A549 (cell line): ENCODE measurements around the gene PAXX. TPM values are rescaled to one million over a fixed set of nuclear protein-coding genes. Genes with fewer than 3 reads are reported as not detected.

Source experiments
- ATAC-seq, 2 experiments: fragments of 200-7000 bp in 1 of 2; fragments of >200 bp in 1 of 2; cut with Nextera tagmentation in 1 of 2; cut with Tn5 transposase in 1 of 2; 3 replicates each; pipeline versions ENCODE4 v1.8.0 to v1.9.1; 2018 to 2020; ENCODE audit warnings: mild to moderate bottlenecking in 1 of 2, moderate library complexity in 1 of 2
- CTCF ChIA-PET: fragments of 300-600 bp; sonication (Branson Sonifier 250); formaldehyde crosslinking; extraction: SDS; loops from one replicate; lab custom pipeline; 2021; ENCODE audit warnings: antibody characterized with exemption, inconsistent platforms; lab: Yijun Ruan, JAX
- POLR2A ChIA-PET: fragments of 350-600 bp; formaldehyde crosslinking; extraction: SDS; loops from one replicate; lab custom pipeline; 2021; ENCODE audit warnings: antibody characterized with exemption, inconsistent platforms; lab: Yijun Ruan, JAX
- DNase-seq, 2 experiments: peaks; one replicate each; pipeline versions ENCODE4 v3.0.0 to v3.0.0-alpha.2; 2011 to 2016; ENCODE audit warnings: low read depth in 1 of 2, low spot score in 1 of 2
- FAIRE-seq: peaks from 2 replicates; lab custom pipeline; 2011; peaks lifted over from hg19 to GRCh38; lab: Jason Lieb, UNC
- H3K27ac ChIP-seq, 2 experiments: fragments of >200 bp; sonication (Bioruptor Twin); formaldehyde crosslinking; 3 replicates each; pipeline ENCODE4 v1.5.1; 2016 to 2017
- H3K4me1 ChIP-seq: fragments of >200 bp; sonication (Bioruptor Twin); formaldehyde crosslinking; 3 replicates; pipeline ENCODE4 v1.6.1; 2016
- H3K4me2 ChIP-seq: fragments of >200 bp; sonication (Bioruptor Twin); formaldehyde crosslinking; 3 replicates; pipeline ENCODE4 v1.6.1; 2016
- H3K4me3 ChIP-seq: fragments of >200 bp; sonication (Bioruptor Twin); formaldehyde crosslinking; 3 replicates; pipeline ENCODE4 v1.5.1; 2016
- H3K9me3 ChIP-seq: fragments of >200 bp; sonication (Bioruptor Twin); formaldehyde crosslinking; 3 replicates; pipeline ENCODE4 v1.6.1; 2016
- CHD2 ChIP-seq: fragments of 150-350 bp; IDR thresholded peaks from 2 replicates; pipeline ENCODE4 v1.6.1; 2014; ENCODE audit warnings: low read length; ENCODE audit not compliant: partially characterized antibody
- CHD4 ChIP-seq: fragments of 200-600 bp; sonication (generic); IDR thresholded peaks from 2 replicates; pipeline ENCODE4 v1.6.1; 2016; ENCODE audit warnings: antibody characterized with exemption, mild to moderate bottlenecking, borderline replicate concordance
- E2F6 ChIP-seq: IDR thresholded peaks from 2 replicates; pipeline ENCODE4 v1.6.1; 2012; ENCODE audit warnings: low read depth, borderline replicate concordance
- EHMT2 ChIP-seq: fragments of 200-600 bp; sonication (generic); IDR thresholded peaks from 2 replicates; pipeline ENCODE4 v1.6.1; 2016; ENCODE audit warnings: antibody characterized with exemption, low read depth, mild to moderate bottlenecking, moderate library complexity
- EP300 ChIP-seq, 2 experiments: fragments of >200 bp; sonication (Bioruptor Twin); formaldehyde crosslinking; IDR thresholded peaks; 2 replicates in 1 of 2; 3 replicates in 1 of 2; pipeline ENCODE4 v1.6.1; 2016 to 2017
- ESRRA ChIP-seq: fragments of 150-350 bp; IDR thresholded peaks from 2 replicates; pipeline ENCODE4 v1.6.1; 2014; ENCODE audit warnings: mild to moderate bottlenecking, low read length, borderline replicate concordance
- FOXS1 ChIP-seq: fragments of 250-450 bp; sonication (Bioruptor Pico); IDR thresholded peaks from 2 replicates; pipeline ENCODE4 v1.5.0; 2020; ENCODE audit warnings: mild to moderate bottlenecking, moderate library complexity
- HDAC2 ChIP-seq: fragments of 200-600 bp; sonication (generic); IDR thresholded peaks from 2 replicates; pipeline ENCODE4 v1.6.1; 2016
- HES2 ChIP-seq: fragments of >200 bp; sonication (Bioruptor Twin); formaldehyde crosslinking; IDR thresholded peaks from 2 replicates; pipeline ENCODE4 v1.6.1; 2016
- HMGXB4 ChIP-seq: fragments of 250-450 bp; sonication (Bioruptor Pico); IDR thresholded peaks from 2 replicates; pipeline ENCODE4 v1.5.0; 2021; ENCODE audit warnings: mild to moderate bottlenecking, moderate library complexity, borderline replicate concordance
- HOXB13 ChIP-seq: fragments of 250-450 bp; sonication (Bioruptor Pico); IDR thresholded peaks from 2 replicates; pipeline ENCODE4 v1.5.0; 2020; ENCODE audit warnings: low read depth, mild to moderate bottlenecking, moderate library complexity
- JUN ChIP-seq, 2 experiments: fragments of >200 bp; sonication (Bioruptor Twin); formaldehyde crosslinking; IDR thresholded peaks; 2 replicates in 1 of 2; 3 replicates in 1 of 2; pipeline ENCODE4 v1.6.1; 2016 to 2017
- JUNB ChIP-seq: fragments of >200 bp; sonication (Bioruptor Twin); formaldehyde crosslinking; IDR thresholded peaks from 2 replicates; pipeline ENCODE4 v1.6.1; 2016
- KDM1A ChIP-seq: fragments of 200-600 bp; sonication (generic); IDR thresholded peaks from 2 replicates; pipeline ENCODE4 v1.6.1; 2016; ENCODE audit warnings: low read depth, mild to moderate bottlenecking
- KDM5A ChIP-seq: fragments of 200-600 bp; sonication (generic); IDR thresholded peaks from 2 replicates; pipeline ENCODE4 v1.6.1; 2016; ENCODE audit warnings: antibody characterized with exemption, mild to moderate bottlenecking
- MAX ChIP-seq: IDR thresholded peaks from 2 replicates; pipeline ENCODE4 v1.6.1; 2012
- MYC ChIP-seq: IDR thresholded peaks from 2 replicates; pipeline ENCODE4 v1.6.1; 2012; ENCODE audit warnings: mild to moderate bottlenecking, inconsistent platforms, low read length, improper control_type of control experiment, borderline replicate concordance
- NPAS2 ChIP-seq: fragments of 250-450 bp; sonication (Bioruptor Pico); IDR thresholded peaks from 2 replicates; pipeline ENCODE4 v1.8.0; 2022; ENCODE audit warnings: mild to moderate bottlenecking, moderate library complexity, borderline replicate concordance
- NR3C1 ChIP-seq: fragments of >200 bp; sonication (Bioruptor Twin); formaldehyde crosslinking; IDR thresholded peaks from 3 replicates; pipeline ENCODE4 v1.6.1; 2017
- PBX3 ChIP-seq: IDR thresholded peaks from 2 replicates; pipeline ENCODE4 v1.6.1; 2012
- POLR2A ChIP-seq: IDR thresholded peaks from 2 replicates; pipeline ENCODE4 v1.6.1; 2012; ENCODE audit warnings: mild to moderate bottlenecking, low read length
- RARB ChIP-seq: fragments of 250-450 bp; sonication (Bioruptor Pico); IDR thresholded peaks from 2 replicates; pipeline ENCODE4 v1.8.0; 2021; ENCODE audit warnings: mild to moderate bottlenecking, moderate library complexity
- RCOR1 ChIP-seq: fragments of 150-350 bp; IDR thresholded peaks from 2 replicates; pipeline ENCODE4 v1.6.1; 2014; ENCODE audit warnings: antibody characterized with exemption, low read length, low read depth
- SMC3 ChIP-seq: fragments of >200 bp; sonication (Bioruptor Twin); formaldehyde crosslinking; IDR thresholded peaks from 3 replicates; pipeline ENCODE4 v1.6.1; 2018; ENCODE audit warnings: inconsistent platforms
- SREBF2 ChIP-seq: fragments of 450-650 bp; IDR thresholded peaks from 2 replicates; pipeline ENCODE4 v1.6.1; 2014; ENCODE audit warnings: mild to moderate bottlenecking, moderate library complexity
- ZC3H11A ChIP-seq: fragments of 450-650 bp; IDR thresholded peaks from 2 replicates; pipeline ENCODE4 v1.6.1; 2014; ENCODE audit warnings: antibody characterized with exemption, mild to moderate bottlenecking
- ZFP36 ChIP-seq: fragments of 450-650 bp; IDR thresholded peaks from 2 replicates; pipeline ENCODE4 v1.6.1; 2014; ENCODE audit warnings: borderline replicate concordance; ENCODE audit not compliant: partially characterized antibody
- ZSCAN20 ChIP-seq: fragments of 250-450 bp; sonication (Bioruptor Pico); IDR thresholded peaks from 2 replicates; pipeline ENCODE4 v1.8.0; 2022; ENCODE audit warnings: mild to moderate bottlenecking, moderate library complexity
- WGBS: methylation state at CpG from one replicate; pipeline ENCODE4 v1.1.6; 2017; ENCODE audit errors: missing lambda C conversion rate; 5-methylcytosine and 5-hydroxymethylcytosine counted together
- polyA plus RNA-seq, 4 experiments: library from polyadenylated mRNA; depleted of rRNA in 3 of 4; stranded (reverse); fragments of >200 nt; fragmentation: RNase III in 1 of 4; extraction: RNeasy Plus Mini Kit Qiagen cat#74134 plus additional on column Dnase treatment in 1 of 4; gene quantifications; 2 replicates in 3 of 4; 3 replicates in 1 of 4; pipeline ENCODE4 v1.2.3, GENCODE V29; 2011 to 2017

PAXX gene
- polyA plus RNA-seq, 2 of the 4 experiments (the other 2 are of a cell fraction): 15.6 to 53.2 TPM

GRCh38 chr9:137017071-137017470 is 24.8 kb downstream of the PAXX start (continued):
- TF ChIP-seq HMGXB4 (CRISPR knock-in tag) (no peak), RARB (no peak), E2F6 (no peak)
- TF ChIP-seq, all 56 proteins: peak for 0

GRCh38 chr9:137017791-137018497 is 25.7 kb downstream of the PAXX start:
- no peak overlapping the region for H3K27ac ChIP-seq
- WGBS: 95% methylated on average over 35 of the region's 45 CpGs
- no peaks in the 10 kb centered on the region for H3K9me3 ChIP-seq
- peaks cover 6% of the 10 kb centered on the region; the same call in 2 of the 3 replicates for H3K4me1 ChIP-seq
- ChIA-PET CTCF (interaction anchor here (0.7 to 12.9 kb wide), 6 partner anchors 12 to 230 kb away, joined by 3 to 169 read pairs (median 4); partner anchors contain the start of genes ABCA2, AJM1 and FUT7), POLR2A (no interaction called here)
- FAIRE-seq: no peak
- H3K4me2 ChIP-seq: no peak overlapping the region
- no peak for TF ChIP-seq ZFP36
- TF ChIP-seq POLR2A: no peak
- no peak for TF ChIP-seq NR3C1
- TF ChIP-seq MAX: no peak
- no peak for TF ChIP-seq HOXB13 (CRISPR knock-in tag)
- TF ChIP-seq ESRRA: no peak
- no peak for TF ChIP-seq EP300 (IDR thresholded peaks at IDR 0.05)
- no peak for TF ChIP-seq EHMT2
- TF ChIP-seq HDAC2: no peak
- no peak for TF ChIP-seq RARB
- no peak for TF ChIP-seq KDM1A
- TF ChIP-seq CHD4: no peak
- no peak for TF ChIP-seq RCOR1
- TF ChIP-seq FOXS1 (CRISPR knock-in tag): no peak
- TF ChIP-seq KDM5A: no peak
- TF ChIP-seq MYC: no peak
- no peak overlapping the region for H3K4me3 ChIP-seq
- no peak for ATAC-seq
- no peak for DNase-seq

GRCh38 chr9:137018761-137019559 is 26.7 kb downstream of the PAXX start:
- FAIRE-seq (no peak), ATAC-seq (no peak), DNase-seq (no peak)
- WGBS: 89% methylated on average over 31 of the region's 36 CpGs
- peaks cover 8% of the 10 kb centered on the region; the same call in 2 of the 3 replicates for H3K4me1 ChIP-seq
- no peak overlapping the region for H3K4me2 ChIP-seq
- no peak overlapping the region for H3K4me3 ChIP-seq
- CTCF ChIA-PET: interaction anchor here (0.6 to 12.9 kb wide), 11 partner anchors 11 to 231 kb away, joined by 3 to 169 read pairs (median 5); partner anchors contain the start of genes ABCA2, AJM1, CLIC3 and FUT7
- no peaks in the 10 kb centered on the region for H3K9me3 ChIP-seq
- POLR2A ChIA-PET: no interaction called here
- no peak overlapping the region for H3K27ac ChIP-seq
- TF ChIP-seq EHMT2 (no peak), PBX3 (no peak), JUN (IDR thresholded peaks at IDR 0.05) (no peak), HMGXB4 (CRISPR knock-in tag) (no peak), NPAS2 (CRISPR knock-in tag) (no peak), ZSCAN20 (no peak), POLR2A (no peak), HES2 (no peak), NR3C1 (no peak), KDM1A (no peak), ZC3H11A (no peak), CHD4 (no peak), HDAC2 (no peak), CHD2 (no peak), SREBF2 (no peak), JUNB (no peak), MAX (no peak), SMC3 (no peak)
